SU-DHL-6 (cell line): ENCODE data around the gene COG2.

Experiments used
- EZH2phosphoT487 ChIP-seq: fragments of 200-600 bp; sonication (generic), shearing (Covaris generic); conservative IDR thresholded peaks from 2 replicates; pipeline ENCODE4 v1.6.1; 2018; ENCODE audit warnings: mild to moderate bottlenecking, antibody characterized with exemption, low read length, moderate library complexity, mixed read lengths
- TF ChIP-seq, protein P1 (sequence below): fragments of 200-600 bp; sonication (generic); IDR thresholded peaks from one replicate; pipeline ENCODE4 v1.5.1; 2017; ENCODE audit warnings: antibody characterized with exemption, mild to moderate bottlenecking, low read length, moderate library complexity; ENCODE audit not compliant: insufficient read depth, poor library complexity, severe bottlenecking

DNA sequence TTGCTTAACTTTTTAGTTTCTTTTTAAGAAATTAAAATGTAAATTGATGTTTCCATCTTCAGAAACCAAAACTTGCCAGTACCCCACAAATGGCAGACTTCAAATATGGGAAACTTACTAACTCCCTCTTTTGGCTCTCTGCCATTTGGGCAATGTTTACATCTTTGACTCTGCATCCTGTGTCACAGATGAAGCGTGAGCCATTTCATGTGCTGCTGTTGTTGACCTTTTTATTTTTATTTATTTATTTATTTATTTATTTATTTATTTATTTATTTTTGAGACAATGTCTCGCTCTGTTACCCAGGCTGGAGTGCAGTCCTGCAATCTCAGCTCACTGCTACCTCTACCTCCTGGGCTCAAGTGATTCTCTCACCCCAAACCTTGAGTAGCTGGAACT lies 16.0 kb upstream of the COG2 start:
- TF ChIP-seq, protein P1, sequence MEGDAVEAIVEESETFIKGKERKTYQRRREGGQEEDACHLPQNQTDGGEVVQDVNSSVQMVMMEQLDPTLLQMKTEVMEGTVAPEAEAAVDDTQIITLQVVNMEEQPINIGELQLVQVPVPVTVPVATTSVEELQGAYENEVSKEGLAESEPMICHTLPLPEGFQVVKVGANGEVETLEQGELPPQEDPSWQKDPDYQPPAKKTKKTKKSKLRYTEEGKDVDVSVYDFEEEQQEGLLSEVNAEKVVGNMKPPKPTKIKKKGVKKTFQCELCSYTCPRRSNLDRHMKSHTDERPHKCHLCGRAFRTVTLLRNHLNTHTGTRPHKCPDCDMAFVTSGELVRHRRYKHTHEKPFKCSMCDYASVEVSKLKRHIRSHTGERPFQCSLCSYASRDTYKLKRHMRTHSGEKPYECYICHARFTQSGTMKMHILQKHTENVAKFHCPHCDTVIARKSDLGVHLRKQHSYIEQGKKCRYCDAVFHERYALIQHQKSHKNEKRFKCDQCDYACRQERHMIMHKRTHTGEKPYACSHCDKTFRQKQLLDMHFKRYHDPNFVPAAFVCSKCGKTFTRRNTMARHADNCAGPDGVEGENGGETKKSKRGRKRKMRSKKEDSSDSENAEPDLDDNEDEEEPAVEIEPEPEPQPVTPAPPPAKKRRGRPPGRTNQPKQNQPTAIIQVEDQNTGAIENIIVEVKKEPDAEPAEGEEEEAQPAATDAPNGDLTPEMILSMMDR: no peak
- TF ChIP-seq EZH2phosphoT487: no peak
